ENCODE results near the gene SHCBP1. TPM values are rescaled to one million over a fixed set of nuclear protein-coding genes. Genes with fewer than 3 reads are reported as not detected.
A peak's percentile ranks its signal among the peaks of the same experiment; 100 is the strongest.

SHCBP1 gene
- total RNA-seq, 1 donor from 2014 or later: 14.4 TPM

- DNase-seq: no peak
These were observed 2.7 kb downstream of the SHCBP1 start for GRCh38 chr16:46618516-46618915.

- DNase-seq: no peak
These were observed 7.2 kb downstream of the SHCBP1 start for GRCh38 chr16:46614006-46614405.

GRCh38 chr16:46613352-46613751 lies 7.8 kb downstream of the SHCBP1 start:
- no peak for DNase-seq

- DNase-seq: no peak
These were observed 9.1 kb downstream of the SHCBP1 start for GRCh38 chr16:46612121-46612520.

GRCh38 chr16:46607529-46607928 lies 13.7 kb downstream of the SHCBP1 start:
- peak; percentile 48 for DNase-seq

- no peak for DNase-seq
These were observed 14.9 kb downstream of the SHCBP1 start for GRCh38 chr16:46606231-46606630.

GRCh38 chr16:46591257-46591656 lies 29.9 kb downstream of the SHCBP1 start:
- no peak for DNase-seq

GRCh38 chr16:46586011-46586577 lies 35.1 kb downstream of the SHCBP1 start:
- no peak for DNase-seq

- no peak for DNase-seq
These were observed 38.1 kb downstream of the SHCBP1 start for GRCh38 chr16:46583036-46583435.

GRCh38 chr16:46582313-46582712 lies 38.9 kb downstream of the SHCBP1 start:
- DNase-seq: no peak

GRCh38 chr16:46577988-46578579 lies 43.1 kb downstream of the SHCBP1 start:
- DNase-seq: no peak

- no peak for DNase-seq
These were observed 47.4 kb downstream of the SHCBP1 start for GRCh38 chr16:46573834-46574159.

- DNase-seq: no peak
These were observed 48.0 kb downstream of the SHCBP1 start for GRCh38 chr16:46573008-46573833.

GRCh38 chr16:46569231-46569735 lies 51.9 kb downstream of the SHCBP1 start:
- DNase-seq: no peak

GRCh38 chr16:46568472-46569230 lies 52.5 kb downstream of the SHCBP1 start:
- no peak for DNase-seq

- DNase-seq: no peak
These were observed 58.2 kb downstream of the SHCBP1 start for GRCh38 chr16:46562979-46563378.

GRCh38 chr16:46558018-46558417 lies 63.2 kb downstream of the SHCBP1 start:
- no peak for DNase-seq

GRCh38 chr16:46555951-46556350 lies 65.2 kb downstream of the SHCBP1 start:
- no peak for DNase-seq

GRCh38 chr16:46554435-46554834 lies 66.7 kb downstream of the SHCBP1 start:
- peak; percentile 62 for DNase-seq

- DNase-seq: no peak
These were observed 71.7 kb downstream of the SHCBP1 start for GRCh38 chr16:46549477-46549876.

All from tongue (tissue), 2 donors.